HEK293 (cell line): ENCODE results near the gene PLEKHG4.

ENCODE experiments used
- ZNF138 ChIP-seq: fragments of 450-650 bp; formaldehyde crosslinking; IDR thresholded peaks from 2 replicates; pipeline ENCODE4 v1.5.1; 2016; ENCODE audit warnings: missing biosample characterization, missing genetic modification characterization, borderline replicate concordance
- ZNF561 ChIP-seq: fragments of 450-650 bp; IDR thresholded peaks from 2 replicates; pipeline ENCODE4 v1.5.1; 2018; ENCODE audit warnings: missing biosample characterization, missing genetic modification characterization, borderline replicate concordance
- TF ChIP-seq, protein P1 (sequence below): fragments of 450-650 bp; formaldehyde crosslinking; IDR thresholded peaks from 2 replicates; pipeline ENCODE4 v1.5.1; 2016; ENCODE audit warnings: missing biosample characterization, missing genetic modification characterization
- TF ChIP-seq, protein P2 (sequence below): fragments of 450-650 bp; formaldehyde crosslinking; IDR thresholded peaks from 2 replicates; pipeline ENCODE4 v1.5.1; 2016; ENCODE audit warnings: missing biosample characterization, missing genetic modification characterization

DNA sequence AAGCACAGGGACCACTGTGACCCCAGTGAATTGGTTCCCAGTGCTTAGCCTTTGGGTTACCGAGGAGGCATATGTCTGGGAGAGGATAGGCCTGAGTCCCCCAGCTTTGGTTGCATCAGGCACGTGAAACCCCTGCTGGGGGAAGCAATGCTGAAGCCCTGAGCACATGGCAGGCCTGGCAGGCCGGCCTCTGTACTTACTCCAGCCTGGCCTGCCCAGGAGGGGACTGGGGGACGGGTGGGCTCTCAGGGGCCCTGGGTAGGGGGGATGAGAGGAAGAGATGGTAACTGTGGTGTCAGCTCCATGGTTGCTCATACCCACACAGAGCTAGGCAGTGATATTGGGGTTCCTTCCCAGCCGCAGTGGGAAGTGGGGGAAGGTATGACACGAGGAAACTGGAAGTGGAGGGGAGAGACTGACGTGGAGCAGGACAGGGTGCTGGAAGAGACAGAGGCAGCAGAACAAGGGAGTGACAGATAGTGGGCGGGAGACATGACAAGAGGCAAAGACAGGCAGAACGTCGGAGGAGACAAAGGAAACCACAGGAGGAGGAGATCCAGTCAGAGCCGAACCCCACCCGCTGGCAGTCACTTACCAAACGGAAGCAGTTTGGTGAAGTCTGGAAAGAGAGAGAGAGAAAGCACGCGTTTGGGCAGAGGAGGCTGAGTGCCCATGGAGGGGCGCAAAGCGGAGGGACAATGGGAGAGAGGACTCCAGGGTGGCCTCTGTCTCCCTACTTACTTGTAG, 43.3 kb upstream of the PLEKHG4 start:
- no peak for TF ChIP-seq ZNF561 (tag by site-specific recombination)
- TF ChIP-seq, protein P1, sequence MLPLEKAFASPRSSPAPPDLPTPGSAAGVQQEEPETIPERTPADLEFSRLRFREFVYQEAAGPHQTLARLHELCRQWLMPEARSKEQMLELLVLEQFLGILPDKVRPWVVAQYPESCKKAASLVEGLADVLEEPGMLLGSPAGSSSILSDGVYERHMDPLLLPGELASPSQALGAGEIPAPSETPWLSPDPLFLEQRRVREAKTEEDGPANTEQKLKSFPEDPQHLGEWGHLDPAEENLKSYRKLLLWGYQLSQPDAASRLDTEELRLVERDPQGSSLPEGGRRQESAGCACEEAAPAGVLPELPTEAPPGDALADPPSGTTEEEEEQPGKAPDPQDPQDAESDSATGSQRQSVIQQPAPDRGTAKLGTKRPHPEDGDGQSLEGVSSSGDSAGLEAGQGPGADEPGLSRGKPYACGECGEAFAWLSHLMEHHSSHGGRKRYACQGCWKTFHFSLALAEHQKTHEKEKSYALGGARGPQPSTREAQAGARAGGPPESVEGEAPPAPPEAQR = no peak
- TF ChIP-seq, protein P2, sequence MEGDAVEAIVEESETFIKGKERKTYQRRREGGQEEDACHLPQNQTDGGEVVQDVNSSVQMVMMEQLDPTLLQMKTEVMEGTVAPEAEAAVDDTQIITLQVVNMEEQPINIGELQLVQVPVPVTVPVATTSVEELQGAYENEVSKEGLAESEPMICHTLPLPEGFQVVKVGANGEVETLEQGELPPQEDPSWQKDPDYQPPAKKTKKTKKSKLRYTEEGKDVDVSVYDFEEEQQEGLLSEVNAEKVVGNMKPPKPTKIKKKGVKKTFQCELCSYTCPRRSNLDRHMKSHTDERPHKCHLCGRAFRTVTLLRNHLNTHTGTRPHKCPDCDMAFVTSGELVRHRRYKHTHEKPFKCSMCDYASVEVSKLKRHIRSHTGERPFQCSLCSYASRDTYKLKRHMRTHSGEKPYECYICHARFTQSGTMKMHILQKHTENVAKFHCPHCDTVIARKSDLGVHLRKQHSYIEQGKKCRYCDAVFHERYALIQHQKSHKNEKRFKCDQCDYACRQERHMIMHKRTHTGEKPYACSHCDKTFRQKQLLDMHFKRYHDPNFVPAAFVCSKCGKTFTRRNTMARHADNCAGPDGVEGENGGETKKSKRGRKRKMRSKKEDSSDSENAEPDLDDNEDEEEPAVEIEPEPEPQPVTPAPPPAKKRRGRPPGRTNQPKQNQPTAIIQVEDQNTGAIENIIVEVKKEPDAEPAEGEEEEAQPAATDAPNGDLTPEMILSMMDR (tag by site-specific recombination) = no peak
- no peak for TF ChIP-seq ZNF138
